Measurements from ENCODE around the gene SRCAP.

DNA sequence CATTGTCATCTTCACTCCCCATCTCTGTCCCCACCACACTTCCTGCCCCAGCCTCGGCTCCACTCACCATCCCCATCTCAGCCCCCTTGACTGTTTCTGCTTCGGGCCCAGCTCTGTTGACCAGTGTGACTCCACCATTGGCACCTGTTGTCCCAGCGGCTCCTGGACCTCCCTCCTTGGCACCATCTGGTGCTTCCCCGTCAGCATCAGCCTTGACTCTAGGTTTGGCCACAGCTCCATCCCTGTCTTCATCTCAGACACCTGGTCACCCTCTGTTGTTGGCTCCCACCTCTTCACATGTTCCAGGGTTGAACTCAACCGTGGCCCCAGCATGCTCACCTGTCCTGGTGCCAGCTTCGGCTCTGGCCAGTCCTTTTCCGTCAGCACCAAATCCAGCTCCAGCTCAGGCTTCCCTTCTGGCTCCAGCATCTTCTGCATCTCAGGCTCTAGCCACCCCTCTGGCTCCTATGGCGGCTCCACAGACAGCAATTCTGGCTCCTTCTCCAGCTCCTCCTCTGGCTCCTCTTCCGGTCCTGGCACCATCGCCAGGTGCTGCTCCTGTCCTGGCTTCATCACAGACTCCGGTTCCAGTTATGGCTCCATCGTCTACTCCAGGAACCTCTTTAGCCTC is 24.9 kb downstream of the SRCAP start:
- TF ChIP-seq, protein P1, sequence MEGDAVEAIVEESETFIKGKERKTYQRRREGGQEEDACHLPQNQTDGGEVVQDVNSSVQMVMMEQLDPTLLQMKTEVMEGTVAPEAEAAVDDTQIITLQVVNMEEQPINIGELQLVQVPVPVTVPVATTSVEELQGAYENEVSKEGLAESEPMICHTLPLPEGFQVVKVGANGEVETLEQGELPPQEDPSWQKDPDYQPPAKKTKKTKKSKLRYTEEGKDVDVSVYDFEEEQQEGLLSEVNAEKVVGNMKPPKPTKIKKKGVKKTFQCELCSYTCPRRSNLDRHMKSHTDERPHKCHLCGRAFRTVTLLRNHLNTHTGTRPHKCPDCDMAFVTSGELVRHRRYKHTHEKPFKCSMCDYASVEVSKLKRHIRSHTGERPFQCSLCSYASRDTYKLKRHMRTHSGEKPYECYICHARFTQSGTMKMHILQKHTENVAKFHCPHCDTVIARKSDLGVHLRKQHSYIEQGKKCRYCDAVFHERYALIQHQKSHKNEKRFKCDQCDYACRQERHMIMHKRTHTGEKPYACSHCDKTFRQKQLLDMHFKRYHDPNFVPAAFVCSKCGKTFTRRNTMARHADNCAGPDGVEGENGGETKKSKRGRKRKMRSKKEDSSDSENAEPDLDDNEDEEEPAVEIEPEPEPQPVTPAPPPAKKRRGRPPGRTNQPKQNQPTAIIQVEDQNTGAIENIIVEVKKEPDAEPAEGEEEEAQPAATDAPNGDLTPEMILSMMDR (IDR thresholded peaks at IDR 0.05; ENCODE audit: poor library complexity): no peak
- no peak for TF ChIP-seq EZH2 (IDR thresholded peaks at IDR 0.05; ENCODE audit: borderline replicate concordance)

Data from hepatocyte (in vitro differentiated cells).